ENCODE measurements around the gene IGFLR1.
"Not testable (repeated sequence)": the region's sequence is repeated elsewhere in the genome, so short reads cannot be mapped to it uniquely, and the experiment has no call there.

Gene IGFLR1

DNA sequence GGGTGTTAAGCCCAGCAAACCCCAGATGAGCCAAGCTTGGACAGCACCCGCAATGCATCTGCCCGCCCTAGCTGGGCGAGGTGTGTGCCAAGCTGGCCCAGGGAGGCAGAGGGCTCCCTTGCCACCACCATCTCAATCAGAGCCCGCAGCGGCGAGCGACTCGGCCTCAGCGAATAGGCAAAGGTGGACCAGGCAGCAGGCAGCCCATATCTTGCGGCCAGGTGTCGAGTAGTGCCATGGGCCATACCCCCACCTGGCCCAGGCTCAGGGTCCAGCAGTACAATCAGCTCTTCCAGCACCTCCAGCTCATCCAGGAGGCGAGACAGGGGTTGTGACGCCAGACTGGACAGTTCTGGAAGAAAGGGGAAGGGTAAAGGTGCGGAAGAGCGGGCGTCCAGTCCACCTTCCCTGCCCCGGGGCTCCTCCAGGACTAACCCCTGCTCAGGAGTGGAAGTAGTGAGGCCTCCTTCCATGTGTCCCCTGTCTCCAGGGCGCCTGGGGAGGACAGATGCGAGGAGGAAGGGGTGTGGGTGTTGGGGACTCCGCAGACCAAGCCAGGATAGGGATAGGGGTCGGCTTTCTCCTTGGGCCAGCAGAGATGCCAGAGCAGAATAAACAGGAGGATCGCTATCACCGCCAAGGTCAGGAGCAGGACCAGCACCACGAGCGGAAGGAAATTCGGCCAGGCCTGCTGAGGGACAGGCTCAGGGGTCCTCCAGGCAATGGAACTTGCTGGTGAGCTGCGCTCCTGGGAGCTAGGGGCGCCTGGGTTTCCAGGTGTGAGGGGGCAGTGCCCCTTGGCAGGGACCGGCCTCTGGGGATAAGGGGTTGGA, 2.8 kb downstream of the IGFLR1 start:
- no peak for DNase-seq (ENCODE audit: low read depth)

DNA sequence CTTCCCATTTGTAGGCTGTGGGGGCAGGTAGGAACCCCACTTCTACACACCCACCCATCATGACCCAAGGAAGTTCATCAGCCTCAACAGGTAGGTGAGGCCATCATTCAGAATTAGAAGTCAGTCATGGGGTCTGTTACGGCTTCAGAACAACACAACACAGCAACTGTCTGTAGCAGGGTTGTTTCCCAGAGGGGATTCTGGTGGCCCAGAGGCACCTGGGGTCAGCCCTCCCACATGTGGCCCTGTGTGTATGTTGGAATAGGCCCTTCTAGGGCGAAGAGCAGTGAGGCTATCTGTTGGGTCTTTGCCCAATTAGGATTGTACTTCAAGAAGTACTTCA, 3.4 kb downstream of the IGFLR1 start:
- no peak for DNase-seq (ENCODE audit: low read depth)

DNA sequence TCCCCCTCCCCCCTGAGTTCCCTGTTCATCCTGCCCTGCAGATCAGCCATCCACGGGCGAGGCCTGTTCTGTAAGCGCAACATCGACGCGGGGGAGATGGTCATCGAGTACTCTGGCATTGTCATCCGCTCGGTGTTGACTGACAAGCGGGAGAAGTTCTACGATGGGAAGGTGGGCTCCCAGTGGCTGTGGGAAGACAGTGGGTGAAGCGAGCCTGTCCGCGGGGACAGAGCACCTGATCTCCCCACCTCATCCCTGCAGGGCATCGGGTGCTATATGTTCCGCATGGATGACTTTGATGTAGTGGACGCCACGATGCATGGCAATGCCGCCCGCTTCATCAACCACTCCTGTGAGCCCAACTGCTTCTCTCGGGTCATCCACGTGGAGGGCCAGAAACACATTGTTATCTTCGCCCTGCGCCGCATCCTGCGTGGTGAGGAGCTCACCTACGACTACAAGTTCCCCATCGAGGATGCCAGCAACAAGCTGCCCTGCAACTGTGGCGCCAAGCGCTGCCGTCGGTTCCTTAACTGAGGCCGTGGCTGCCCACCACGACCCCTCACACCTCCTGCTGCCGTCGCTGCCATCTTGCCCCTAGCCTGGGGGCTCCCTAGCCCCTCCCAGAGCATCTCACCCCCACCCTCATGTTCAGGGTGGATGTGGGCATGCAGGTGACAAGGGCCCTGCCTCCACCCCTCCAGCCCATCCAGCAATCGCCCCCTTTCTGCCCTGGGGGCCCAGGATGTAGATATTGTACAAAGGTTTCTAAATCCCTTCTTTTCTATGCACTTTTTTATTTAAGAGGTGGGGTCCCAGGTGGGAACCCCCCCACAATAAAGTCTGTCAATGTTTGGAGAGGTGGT, 4.0 kb downstream of the IGFLR1 start:
- DNase-seq (ENCODE audit: low read depth) = no peak

DNA sequence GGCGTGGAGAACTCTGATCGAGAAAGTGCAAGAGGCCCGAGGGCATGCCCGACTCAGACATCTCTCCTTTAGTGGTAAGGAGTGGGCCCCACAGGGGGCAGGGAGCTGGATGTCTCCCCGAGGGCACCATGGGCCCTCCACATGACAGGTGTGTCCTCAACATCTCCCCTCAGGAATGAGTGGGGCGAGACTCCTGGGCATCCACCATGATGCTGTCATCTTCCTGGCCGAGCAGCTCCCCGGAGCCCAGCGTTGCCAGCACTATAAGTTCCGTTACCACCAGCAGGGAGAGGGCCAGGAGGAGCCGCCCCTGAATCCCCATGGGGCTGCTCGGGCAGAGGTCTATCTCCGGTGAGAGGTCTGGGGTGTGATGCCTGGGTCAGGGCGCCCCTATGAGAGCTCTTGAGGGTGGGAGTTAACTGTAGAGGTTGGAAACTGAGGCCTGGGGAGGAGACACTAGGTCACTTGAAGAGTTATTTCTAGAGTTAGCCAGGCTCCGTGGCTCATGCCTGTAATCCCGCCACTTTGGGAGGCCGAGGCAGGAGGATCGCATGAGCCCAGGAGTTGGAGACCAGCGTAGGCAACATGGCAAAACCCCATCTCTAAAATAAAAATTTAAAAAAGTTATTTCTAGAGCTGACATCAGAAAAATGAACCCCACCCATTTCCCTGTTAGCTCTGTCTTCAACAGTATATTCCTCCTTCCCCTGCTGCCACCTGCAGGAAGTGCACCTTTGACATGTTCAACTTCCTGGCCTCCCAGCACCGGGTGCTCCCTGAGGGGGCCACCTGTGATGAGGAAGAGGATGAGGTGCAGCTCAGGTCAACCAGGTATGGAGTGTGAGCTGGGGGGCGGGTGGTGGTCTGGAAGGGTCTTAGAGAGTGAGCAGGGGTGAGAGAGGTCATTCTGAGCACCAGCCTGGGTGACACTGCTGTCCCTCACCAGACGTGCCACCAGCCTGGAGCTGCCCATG, 5.1 kb downstream of the IGFLR1 start:
- DNase-seq (ENCODE audit: low read depth) = no peak

DNA sequence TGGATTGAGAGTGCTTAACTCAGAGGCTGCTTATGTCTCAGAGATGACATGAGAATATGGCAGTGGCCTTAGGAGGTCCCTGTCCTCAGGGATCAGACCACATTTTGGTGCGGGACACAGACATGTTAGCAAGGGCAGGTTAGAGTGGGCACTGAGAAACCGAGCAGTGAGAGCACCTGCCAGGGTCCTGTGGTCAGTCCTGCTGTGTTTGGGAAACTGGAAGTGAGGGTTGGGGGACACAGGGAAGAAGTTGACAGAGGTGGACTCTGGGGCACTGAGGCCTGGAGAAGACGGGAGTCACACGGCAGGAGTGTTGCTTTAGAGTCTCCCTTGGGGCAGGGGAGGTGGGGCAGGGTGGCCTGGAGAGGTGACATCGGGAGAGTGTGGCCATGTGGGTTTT, 7.4 kb downstream of the IGFLR1 start:
- DNase-seq (ENCODE audit: low read depth) = no peak

DNA sequence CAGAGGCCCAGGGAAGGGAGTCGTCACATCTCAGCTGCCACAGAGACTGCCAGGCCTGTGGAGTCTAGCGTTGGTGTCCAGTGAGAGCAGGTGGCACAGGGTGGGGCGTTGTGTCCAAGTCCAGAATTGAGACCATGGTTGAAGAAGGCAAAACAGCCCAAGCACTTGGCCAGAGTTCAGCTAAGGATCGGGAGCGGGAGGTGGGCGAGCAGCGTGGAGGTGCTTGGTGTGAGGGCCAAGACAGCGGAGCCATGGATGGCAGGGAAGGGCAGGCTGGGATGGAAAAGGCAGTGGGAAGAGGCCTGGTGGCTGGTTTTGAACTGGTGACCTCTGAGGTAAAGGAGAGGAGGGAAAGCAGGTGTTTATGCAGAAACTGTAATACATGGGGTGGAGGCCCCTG, 8.0 kb downstream of the IGFLR1 start:
- DNase-seq (ENCODE audit: low read depth) = no peak

DNA sequence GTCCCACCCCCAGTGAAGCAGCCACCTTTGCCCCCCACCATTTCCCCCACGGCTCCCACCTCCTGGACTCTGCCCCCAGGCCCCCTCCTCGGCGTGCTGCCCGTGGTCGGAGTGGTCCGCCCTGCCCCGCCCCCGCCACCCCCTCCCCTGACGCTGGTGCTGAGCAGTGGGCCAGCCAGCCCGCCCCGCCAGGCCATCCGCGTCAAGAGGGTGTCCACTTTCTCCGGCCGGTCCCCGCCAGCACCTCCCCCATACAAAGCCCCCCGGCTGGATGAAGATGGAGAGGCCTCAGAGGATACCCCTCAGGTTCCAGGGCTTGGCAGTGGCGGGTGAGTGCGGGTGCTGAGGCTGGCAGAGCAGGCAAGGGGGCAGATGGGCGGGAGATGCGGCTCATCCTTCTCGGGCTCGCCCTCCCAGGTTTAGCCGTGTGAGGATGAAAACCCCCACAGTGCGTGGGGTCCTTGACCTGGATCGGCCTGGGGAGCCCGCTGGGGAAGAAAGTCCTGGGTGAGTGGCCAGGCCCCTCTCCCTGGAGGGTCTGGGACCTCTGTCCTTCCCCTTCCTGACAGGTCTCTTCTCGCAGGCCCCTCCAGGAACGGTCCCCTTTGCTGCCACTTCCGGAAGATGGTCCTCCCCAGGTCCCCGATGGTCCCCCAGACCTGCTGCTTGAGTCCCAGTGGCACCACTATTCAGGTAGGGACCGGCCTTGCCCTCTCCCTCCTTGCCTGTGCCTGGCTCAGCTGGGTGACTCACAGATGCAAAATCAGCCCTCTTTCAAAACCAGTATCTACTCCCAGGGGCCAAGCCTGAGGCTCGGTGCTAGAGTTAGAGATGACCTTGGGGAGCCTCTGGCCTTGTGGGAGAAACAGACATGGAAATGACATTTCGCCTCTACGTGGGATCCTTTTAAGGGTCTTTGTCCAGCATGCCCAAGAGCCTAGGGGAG, 8.8 kb downstream of the IGFLR1 start:
- DNase-seq (ENCODE audit: low read depth) = no peak

DNA sequence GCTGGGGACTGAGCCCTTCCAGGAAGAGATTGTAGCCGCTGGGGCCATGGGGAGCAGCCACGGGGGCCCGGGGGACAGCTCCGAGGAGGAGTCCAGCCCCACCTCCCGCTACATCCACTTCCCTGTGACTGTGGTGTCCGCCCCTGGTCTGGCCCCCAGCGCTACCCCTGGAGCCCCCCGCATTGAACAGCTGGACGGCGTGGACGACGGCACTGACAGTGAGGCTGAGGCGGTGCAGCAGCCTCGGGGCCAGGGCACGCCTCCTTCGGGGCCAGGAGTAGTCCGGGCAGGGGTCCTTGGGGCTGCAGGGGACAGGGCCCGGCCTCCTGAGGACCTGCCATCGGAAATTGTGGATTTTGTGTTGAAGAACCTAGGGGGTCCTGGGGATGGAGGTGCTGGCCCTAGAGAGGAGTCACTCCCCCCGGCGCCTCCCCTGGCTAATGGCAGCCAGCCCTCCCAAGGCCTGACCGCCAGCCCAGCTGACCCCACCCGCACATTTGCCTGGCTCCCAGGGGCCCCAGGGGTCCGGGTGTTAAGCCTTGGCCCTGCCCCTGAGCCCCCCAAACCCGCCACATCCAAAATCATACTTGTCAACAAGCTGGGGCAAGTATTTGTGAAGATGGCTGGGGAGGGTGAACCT, 9.6 kb downstream of the IGFLR1 start:
- DNase-seq (ENCODE audit: low read depth) = no peak

DNA sequence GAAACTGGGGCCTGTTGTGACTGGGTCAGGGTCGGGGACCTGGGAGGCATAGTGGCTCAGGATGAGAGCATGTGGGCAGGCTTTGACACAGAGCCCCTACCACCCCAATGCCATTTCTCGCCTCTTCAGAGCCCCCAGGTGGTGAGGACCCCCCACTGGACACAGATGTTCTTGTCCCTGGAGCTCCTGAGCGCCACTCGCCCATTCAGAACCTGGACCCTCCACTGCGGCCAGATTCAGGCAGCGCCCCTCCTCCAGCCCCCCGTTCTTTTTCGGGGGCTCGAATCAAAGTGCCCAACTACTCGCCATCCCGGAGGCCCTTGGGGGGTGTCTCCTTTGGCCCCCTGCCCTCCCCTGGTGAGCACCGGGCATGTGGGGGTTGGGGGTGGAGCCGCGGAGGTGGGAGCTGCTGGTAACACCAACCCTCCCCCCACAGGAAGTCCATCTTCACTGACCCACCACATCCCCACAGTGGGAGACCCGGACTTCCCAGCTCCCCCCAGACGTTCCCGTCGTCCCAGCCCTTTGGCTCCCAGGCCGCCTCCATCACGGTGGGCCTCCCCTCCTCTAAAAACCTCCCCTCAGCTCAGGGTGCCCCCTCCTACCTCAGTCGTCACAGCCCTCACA, 10.4 kb downstream of the IGFLR1 start:
- no peak for DNase-seq (ENCODE audit: low read depth)

DNA sequence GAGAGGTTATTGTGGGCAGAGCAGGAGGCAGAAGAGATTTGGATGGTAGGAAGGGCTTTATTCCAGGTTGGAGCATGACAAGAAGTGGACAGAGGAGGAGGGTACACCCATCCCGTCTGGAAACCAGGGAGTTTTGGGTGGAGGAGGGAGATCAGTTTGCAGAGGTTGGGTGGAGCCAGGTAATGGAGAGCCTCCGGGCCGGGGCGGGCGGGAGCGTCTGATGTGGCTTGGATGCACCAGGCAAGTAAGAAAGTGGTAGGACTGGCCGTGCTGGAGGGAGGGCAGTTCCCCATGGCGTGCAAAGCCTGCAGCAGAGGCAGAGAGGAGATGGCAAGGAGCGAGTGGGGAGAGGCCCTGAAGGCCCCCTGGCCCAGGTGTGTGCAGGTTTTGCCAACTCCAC, 10.9 kb downstream of the IGFLR1 start:
- DNase-seq (ENCODE audit: low read depth) = no peak

DNA sequence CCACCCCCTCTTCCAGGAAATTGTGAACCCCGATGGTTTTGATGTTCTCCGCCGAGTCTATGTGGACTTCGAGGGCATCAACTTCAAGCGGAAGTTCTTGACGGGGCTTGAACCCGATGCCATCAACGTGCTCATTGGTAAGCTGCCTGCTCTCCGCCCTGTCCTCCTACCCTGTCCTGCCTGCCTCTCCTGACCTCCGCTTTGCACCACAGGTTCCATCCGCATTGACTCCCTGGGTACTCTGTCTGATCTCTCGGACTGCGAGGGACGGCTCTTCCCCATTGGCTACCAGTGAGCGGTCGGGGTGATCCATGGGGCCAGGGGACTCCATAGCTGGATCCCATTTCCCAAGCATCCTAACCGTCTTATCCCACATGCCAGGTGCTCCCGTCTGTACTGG, 11.9 kb downstream of the IGFLR1 start:
- DNase-seq (ENCODE audit: low read depth) = no peak

DNA sequence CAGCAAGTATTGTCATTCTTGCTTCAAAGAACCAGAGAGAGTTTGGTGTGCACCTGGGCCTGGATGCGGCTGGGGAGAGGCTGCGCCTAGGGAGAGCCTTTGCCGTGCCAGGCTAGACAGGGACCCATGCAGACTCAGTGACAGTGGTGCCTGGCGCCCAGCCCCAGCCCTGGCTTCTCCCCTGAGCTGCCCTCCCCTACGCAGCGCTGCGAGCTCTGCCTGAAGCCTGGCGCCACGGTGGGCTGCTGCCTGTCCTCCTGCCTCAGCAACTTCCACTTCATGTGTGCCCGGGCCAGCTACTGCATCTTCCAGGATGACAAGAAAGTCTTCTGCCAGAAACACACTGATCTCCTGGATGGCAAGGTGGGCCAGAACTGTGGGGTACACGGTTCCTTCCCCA, 12.5 kb downstream of the IGFLR1 start:
- DNase-seq (ENCODE audit: low read depth) = no peak

DNA sequence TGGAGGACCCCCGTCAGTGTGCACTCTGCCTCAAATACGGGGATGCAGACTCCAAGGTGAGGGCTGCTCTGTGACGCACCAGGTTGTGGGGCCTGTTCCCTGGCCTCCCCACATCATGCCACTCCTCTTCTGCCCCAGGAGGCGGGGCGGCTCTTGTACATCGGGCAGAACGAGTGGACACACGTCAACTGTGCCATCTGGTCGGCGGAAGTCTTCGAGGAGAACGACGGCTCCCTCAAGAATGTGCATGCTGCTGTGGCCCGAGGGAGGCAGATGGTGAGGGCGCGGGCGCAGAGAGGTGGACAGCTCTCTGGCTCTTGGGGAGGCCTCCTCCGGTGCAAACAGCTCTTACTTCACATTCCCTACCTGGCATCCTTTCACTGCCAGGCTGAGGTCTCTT, 13.2 kb downstream of the IGFLR1 start:
- DNase-seq (ENCODE audit: low read depth) = no peak

DNA sequence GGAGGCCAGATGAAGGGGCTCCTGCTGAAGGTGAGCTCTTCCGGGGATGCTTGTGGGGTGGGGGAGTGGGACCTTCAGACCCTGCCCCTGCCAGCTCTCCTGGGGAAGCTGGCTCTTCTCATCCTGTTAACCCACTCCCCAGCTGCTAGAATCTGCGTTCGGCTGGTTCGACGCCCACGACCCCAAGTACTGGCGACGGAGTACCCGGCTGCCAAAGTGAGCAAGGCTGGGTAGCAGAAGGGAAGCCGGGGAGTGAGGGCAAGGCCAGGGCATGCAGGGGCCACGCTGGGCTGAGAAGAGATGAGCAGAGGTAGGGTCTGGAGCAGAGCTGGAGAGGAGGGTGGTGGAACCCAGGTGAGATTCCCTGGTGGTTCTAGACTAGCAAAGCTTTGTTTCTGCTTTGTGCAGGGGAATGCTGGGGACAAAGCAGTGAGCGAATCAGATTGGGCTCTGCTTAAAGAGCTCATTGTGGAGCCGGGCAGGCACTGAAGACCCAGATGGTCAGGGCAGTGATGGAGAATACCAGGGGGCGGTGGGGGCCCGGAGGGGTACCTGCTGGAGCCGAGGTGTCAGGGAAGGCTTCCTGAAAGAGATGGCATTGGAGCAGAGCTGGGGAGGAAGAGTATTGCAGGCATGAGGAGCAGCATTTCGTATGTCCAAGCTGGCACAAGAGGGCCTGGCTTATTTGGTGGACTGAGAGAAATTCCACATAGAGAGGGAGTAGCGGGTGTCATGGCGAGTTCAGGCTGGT, 14.1 kb downstream of the IGFLR1 start:
- no peak for DNase-seq (ENCODE audit: low read depth)

DNA sequence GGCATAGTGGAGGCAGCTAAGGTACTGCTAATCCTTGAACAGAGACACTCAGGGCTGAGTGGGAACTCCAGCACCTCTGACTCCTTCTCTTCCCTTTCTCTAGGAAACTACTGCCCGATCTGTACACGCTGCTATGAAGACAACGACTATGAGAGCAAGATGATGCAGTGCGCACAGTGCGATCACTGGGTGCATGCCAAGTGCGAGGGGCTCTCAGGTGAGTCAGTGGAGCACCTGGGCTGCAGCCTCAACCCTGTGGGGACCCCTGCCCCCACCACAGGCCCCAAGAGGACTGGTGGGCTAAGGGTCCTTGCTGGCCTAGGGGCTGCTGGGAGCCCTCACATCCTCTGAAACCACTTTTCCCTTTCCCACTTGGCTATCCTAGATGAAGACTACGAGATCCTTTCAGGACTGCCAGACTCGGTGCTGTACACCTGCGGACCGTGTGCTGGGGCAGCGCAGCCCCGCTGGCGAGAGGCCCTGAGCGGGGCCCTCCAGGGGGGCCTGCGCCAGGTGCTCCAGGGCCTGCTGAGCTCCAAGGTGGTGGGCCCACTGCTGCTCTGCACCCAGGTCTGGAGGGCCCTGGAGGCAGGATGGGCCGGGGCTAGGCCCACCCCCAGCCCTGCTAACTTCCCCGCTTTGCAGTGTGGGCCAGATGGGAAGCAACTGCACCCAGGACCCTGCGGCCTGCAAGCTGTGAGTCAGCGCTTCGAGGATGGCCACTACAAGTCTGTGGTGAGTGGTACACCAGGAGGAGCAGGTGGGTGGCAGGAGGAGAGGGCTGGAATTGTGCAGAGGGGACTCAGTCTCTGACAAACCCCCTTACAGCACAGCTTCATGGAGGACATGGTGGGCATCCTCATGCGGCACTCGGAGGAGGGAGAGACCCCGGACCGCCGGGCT, 14.9 kb downstream of the IGFLR1 start:
- DNase-seq (ENCODE audit: low read depth) = no peak

DNA sequence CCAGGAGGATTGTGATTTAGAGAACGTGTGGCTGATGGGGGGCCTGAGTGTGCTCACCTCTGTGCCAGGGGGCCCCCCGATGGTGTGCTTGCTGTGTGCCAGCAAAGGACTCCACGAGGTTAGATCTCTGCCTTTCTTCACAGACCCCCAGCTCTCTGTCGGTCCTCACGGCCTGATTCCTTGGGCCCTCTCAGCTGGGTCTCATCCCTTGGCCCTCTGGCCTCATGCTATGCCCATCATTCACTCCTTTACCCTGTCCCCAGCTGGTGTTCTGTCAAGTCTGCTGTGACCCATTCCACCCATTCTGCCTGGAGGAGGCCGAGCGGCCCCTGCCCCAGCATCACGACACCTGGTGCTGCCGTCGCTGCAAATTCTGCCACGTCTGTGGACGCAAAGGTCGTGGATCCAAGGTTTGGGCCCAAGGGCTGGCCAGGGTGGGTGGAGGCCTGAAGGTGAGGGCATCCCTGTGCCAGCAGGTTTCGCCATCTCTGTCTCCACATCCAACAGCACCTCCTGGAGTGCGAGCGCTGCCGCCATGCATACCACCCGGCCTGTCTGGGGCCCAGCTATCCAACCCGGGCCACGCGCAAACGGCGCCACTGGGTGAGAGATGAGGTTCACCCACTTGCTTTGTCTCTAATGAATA, 16.9 kb downstream of the IGFLR1 start:
- DNase-seq (ENCODE audit: low read depth) = no peak

DNA sequence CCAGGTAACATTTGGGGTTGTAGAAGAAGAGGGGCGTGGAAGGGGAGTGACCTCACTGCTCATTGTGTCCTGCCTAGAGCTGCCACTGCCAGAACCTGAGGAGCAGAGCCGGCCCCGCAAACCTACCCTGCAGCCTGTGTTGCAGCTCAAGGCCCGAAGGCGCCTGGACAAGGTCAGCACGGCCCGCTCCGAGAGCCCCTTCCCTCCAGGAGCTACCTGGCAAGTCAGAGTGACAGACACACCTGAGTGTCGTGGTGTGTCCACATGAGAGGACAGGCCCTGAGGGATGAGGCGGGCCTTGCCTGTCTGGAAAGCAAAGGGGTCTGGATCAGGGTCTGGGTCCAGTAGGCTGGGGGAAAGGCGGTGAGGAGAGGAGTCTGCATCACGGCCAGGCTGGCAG, 17.7 kb downstream of the IGFLR1 start:
- DNase-seq (ENCODE audit: low read depth) = no peak

DNA sequence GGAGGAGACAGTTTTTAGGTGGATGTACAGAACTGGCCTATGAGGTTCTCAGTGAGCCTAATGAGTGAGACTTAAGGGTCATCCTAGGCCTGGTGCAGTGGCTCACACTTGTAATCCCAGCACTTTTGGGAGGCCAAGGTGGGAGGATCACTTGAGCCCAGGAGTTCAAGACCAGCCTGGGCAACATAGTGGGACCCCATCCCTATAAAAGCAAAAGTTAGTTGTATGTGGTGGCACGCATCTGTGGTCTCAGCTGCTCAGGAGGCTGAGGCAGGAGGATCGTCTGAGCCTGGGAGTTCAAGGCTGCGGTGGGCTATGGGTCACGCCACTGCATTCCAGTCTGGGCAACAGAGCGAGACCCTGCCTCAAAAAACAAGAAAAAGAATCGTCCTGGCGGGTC, 18.1 kb downstream of the IGFLR1 start:
- not testable (repeated sequence) for DNase-seq (ENCODE audit: low read depth)

Measured in stimulated activated CD8-positive, alpha-beta memory T cell treated with anti-CD3 and anti-CD28 coated beads, Interleukin-12 subunit alpha, Interleukin-12 subunit beta, amount 100 ng/mL, for 1 hour (primary cell).